Measurements from ENCODE around the gene SAMD3. TPM values are rescaled to one million over a fixed set of nuclear protein-coding genes. Genes with fewer than 3 reads are reported as not detected.
"Not testable (repeated sequence)": the region's sequence is repeated elsewhere in the genome, so short reads cannot be mapped to it uniquely, and the experiment has no call there.

The SAMD3 gene
- total RNA-seq, 8 experiments from 2014 or later, result 0.05 to 2.6 (median 0.55) TPM

GRCh38 chr6:130239755-130240154 is 17.0 kb upstream of the SAMD3 start:
- in situ Hi-C loops (cut with MboI; ENCODE audit: low pct_unique_long_range_greater_than_20kb in 2 of 9, low sequenced_read_pairs in 9 of 9, unreplicated experiment in 9 of 9), result no loop called here
- 0 to 100% (median 58%) methylated on average over 1 to 2 of the region's 2 CpGs; no CpG with 5 or more reads in 5 of the 10 experiments for WGBS, 10 experiments
- no peak overlapping the region for H3K27ac ChIP-seq
- H3K4me1 ChIP-seq (replicated peaks in 1 of 2), result no peaks in the 10 kb centered on the region
- H3K4me3 ChIP-seq, result no peak overlapping the region
- ATAC-seq (replicated peaks in 6 of 8), result peak in 1 of 8 experiments; percentile 63

- 0 to 72% (median 19%) methylated on average over 1 to 3 of the region's 3 CpGs; no CpG with 5 or more reads in 1 of the 10 experiments for whole genome bisulfite sequencing, 10 experiments
- in situ Hi-C loops (cut with MboI; ENCODE audit: low pct_unique_long_range_greater_than_20kb in 2 of 9, low sequenced_read_pairs in 9 of 9, unreplicated experiment in 9 of 9), result no loop called here
- no peaks in the 10 kb centered on the region for H3K4me1 ChIP-seq (replicated peaks in 1 of 2)
- peak in 1 of 8 experiments; percentile 84 for ATAC-seq (replicated peaks in 6 of 8)
- no peak overlapping the region for H3K27ac ChIP-seq
- no peak overlapping the region for H3K4me3 ChIP-seq
Measured at GRCh38 chr6:130233330-130233729, 10.6 kb upstream of the SAMD3 start.

- 46 to 100% (median 95%) methylated on average over 1 to 6 of the region's 6 CpGs for WGBS, 10 experiments
Measured at GRCh38 chr6:130230531-130230930, 7.8 kb upstream of the SAMD3 start.

GRCh38 chr6:130229645-130230044 is 6.9 kb upstream of the SAMD3 start:
- H3K4me1 ChIP-seq (replicated peaks in 1 of 2), result no peaks in the 10 kb centered on the region
- no peak overlapping the region for H3K27ac ChIP-seq
- in situ Hi-C loops (cut with MboI; ENCODE audit: low pct_unique_long_range_greater_than_20kb in 2 of 9, low sequenced_read_pairs in 9 of 9, unreplicated experiment in 9 of 9), result no loop called here
- WGBS, 10 experiments, result 67 to 100% (median 80%) methylated on average over 2 to 4 of the region's 4 CpGs; no CpG with 5 or more reads in 2 of the 10 experiments
- ATAC-seq (replicated peaks in 6 of 8), result peak in 1 of 8 experiments; percentile 54
- H3K4me3 ChIP-seq, result no peak overlapping the region

More at GRCh38 chr6:130230531-130230930, 7.8 kb upstream of the SAMD3 start:
- H3K27ac ChIP-seq; ATAC-seq (replicated peaks in 6 of 8); in situ Hi-C loops (cut with MboI; ENCODE audit: low pct_unique_long_range_greater_than_20kb in 2 of 9, low sequenced_read_pairs in 9 of 9, unreplicated experiment in 9 of 9); H3K4me1 ChIP-seq (replicated peaks in 1 of 2); H3K4me3 ChIP-seq: not testable (repeated sequence)

- in situ Hi-C loops (cut with MboI; ENCODE audit: low pct_unique_long_range_greater_than_20kb in 2 of 9, low sequenced_read_pairs in 9 of 9, unreplicated experiment in 9 of 9), result no loop called here
- H3K4me3 ChIP-seq, result no peak overlapping the region
- ATAC-seq (replicated peaks in 6 of 8), result peak in 2 of 8 experiments; percentile 32 to 71
- H3K27ac ChIP-seq, result no peak overlapping the region
- no peaks in the 10 kb centered on the region for H3K4me1 ChIP-seq (replicated peaks in 1 of 2)
- WGBS, 10 experiments, result 0 to 100% (median 80%) methylated on average over 1 to 4 of the region's 5 CpGs; no CpG with 5 or more reads in 5 of the 10 experiments
Measured at GRCh38 chr6:130223508-130223907, 757 bp upstream of the SAMD3 start.

GRCh38 chr6:130218134-130218533 is 4.6 kb downstream of the SAMD3 start:
- Histone ChIP-seq H3K4me1 (replicated peaks in 1 of 2) (no peaks in the 10 kb centered on the region), H3K4me3 (no peak overlapping the region), H3K27ac (no peak overlapping the region)
- 40 to 100% (median 93%) methylated on average over 1 to 8 of the region's 8 CpGs; no CpG with 5 or more reads in 5 of the 10 experiments for WGBS, 10 experiments
- ATAC-seq (replicated peaks in 6 of 8), result no peak
- in situ Hi-C loops (cut with MboI; ENCODE audit: low pct_unique_long_range_greater_than_20kb in 2 of 9, low sequenced_read_pairs in 9 of 9, unreplicated experiment in 9 of 9), result no loop called here

- in situ Hi-C loops (cut with MboI; ENCODE audit: low pct_unique_long_range_greater_than_20kb in 2 of 9, low sequenced_read_pairs in 9 of 9, unreplicated experiment in 9 of 9), result no loop called here
- WGBS, 10 experiments, result 54 to 100% (median 80%) methylated on average over 2 to 4 of the region's 4 CpGs
- no peak for ATAC-seq (replicated peaks in 6 of 8)
- no peak overlapping the region for H3K27ac ChIP-seq
- H3K4me1 ChIP-seq (replicated peaks in 1 of 2), result no peaks in the 10 kb centered on the region
- H3K4me3 ChIP-seq, result no peak overlapping the region
Measured at GRCh38 chr6:130216620-130217019, 6.1 kb downstream of the SAMD3 start.

- WGBS, 10 experiments, result 43 to 100% (median 78%) methylated on average over 1 of the region's 1 CpG; no CpG with 5 or more reads in 3 of the 10 experiments
- H3K4me1 ChIP-seq (replicated peaks in 1 of 2), result no peaks in the 10 kb centered on the region
- H3K4me3 ChIP-seq, result no peak overlapping the region
- no peak for ATAC-seq (replicated peaks in 6 of 8)
- no peak overlapping the region for H3K27ac ChIP-seq
- in situ Hi-C loops (cut with MboI; ENCODE audit: low pct_unique_long_range_greater_than_20kb in 2 of 9, low sequenced_read_pairs in 9 of 9, unreplicated experiment in 9 of 9), result no loop called here
Measured at GRCh38 chr6:130215526-130215925, 7.2 kb downstream of the SAMD3 start.

- H3K4me1 ChIP-seq (replicated peaks in 1 of 2), result no peaks in the 10 kb centered on the region
- no peak overlapping the region for H3K27ac ChIP-seq
- WGBS, 10 experiments, result 0 to 75% (median 46%) methylated on average over 1 to 2 of the region's 2 CpGs; no CpG with 5 or more reads in 2 of the 10 experiments
- ATAC-seq (replicated peaks in 6 of 8), result no peak
- H3K4me3 ChIP-seq, result no peak overlapping the region
- in situ Hi-C loops (cut with MboI; ENCODE audit: low pct_unique_long_range_greater_than_20kb in 2 of 9, low sequenced_read_pairs in 9 of 9, unreplicated experiment in 9 of 9), result no loop called here
Measured at GRCh38 chr6:130212215-130212874, 10.4 kb downstream of the SAMD3 start.

- WGBS, 10 experiments, result 35 to 100% (median 88%) methylated on average over 1 to 3 of the region's 3 CpGs; no CpG with 5 or more reads in 2 of the 10 experiments
- in situ Hi-C loops (cut with MboI; ENCODE audit: low pct_unique_long_range_greater_than_20kb in 2 of 9, low sequenced_read_pairs in 9 of 9, unreplicated experiment in 9 of 9), result no loop called here
- ATAC-seq (replicated peaks in 6 of 8), result no peak
- Histone ChIP-seq H3K4me3 (no peak overlapping the region), H3K4me1 (replicated peaks in 1 of 2) (no peaks in the 10 kb centered on the region), H3K27ac (no peak overlapping the region)
Measured at GRCh38 chr6:130211691-130212090, 11.1 kb downstream of the SAMD3 start.

GRCh38 chr6:130207979-130208649 is 14.6 kb downstream of the SAMD3 start:
- no peak for ATAC-seq (replicated peaks in 6 of 8)
- in situ Hi-C loops (cut with MboI; ENCODE audit: low pct_unique_long_range_greater_than_20kb in 2 of 9, low sequenced_read_pairs in 9 of 9, unreplicated experiment in 9 of 9), result no loop called here

GRCh38 chr6:130206479-130206878 is 16.3 kb downstream of the SAMD3 start:
- Histone ChIP-seq H3K4me3 (no peak overlapping the region), H3K27ac (no peak overlapping the region), H3K4me1 (replicated peaks in 1 of 2) (no peaks in the 10 kb centered on the region)
- in situ Hi-C loops (cut with MboI; ENCODE audit: low pct_unique_long_range_greater_than_20kb in 2 of 9, low sequenced_read_pairs in 9 of 9, unreplicated experiment in 9 of 9), result no loop called here
- ATAC-seq (replicated peaks in 6 of 8), result no peak
- 25 to 100% (median 82%) methylated on average over 1 to 3 of the region's 3 CpGs; no CpG with 5 or more reads in 2 of the 10 experiments for WGBS, 10 experiments

More at GRCh38 chr6:130207979-130208649, 14.6 kb downstream of the SAMD3 start:
- WGBS, 10 experiments, result 80 to 100% (median 90%) methylated on average over 2 to 8 of the region's 10 CpGs; no CpG with 5 or more reads in 4 of the 10 experiments
- H3K27ac ChIP-seq, result no peak overlapping the region
- H3K4me3 ChIP-seq, result no peak overlapping the region
- no peaks in the 10 kb centered on the region for H3K4me1 ChIP-seq (replicated peaks in 1 of 2)

- Histone ChIP-seq H3K27ac (no peak overlapping the region), H3K4me3 (no peak overlapping the region), H3K4me1 (replicated peaks in 1 of 2) (no peaks in the 10 kb centered on the region)
- WGBS, 10 experiments, result 60 to 92% (median 70%) methylated on average over 1 to 3 of the region's 3 CpGs; no CpG with 5 or more reads in 4 of the 10 experiments
- in situ Hi-C loops (cut with MboI; ENCODE audit: low pct_unique_long_range_greater_than_20kb in 2 of 9, low sequenced_read_pairs in 9 of 9, unreplicated experiment in 9 of 9), result no loop called here
- no peak for ATAC-seq (replicated peaks in 6 of 8)
Measured at GRCh38 chr6:130204322-130204721, 18.4 kb downstream of the SAMD3 start.

All from motor neuron (in vitro differentiated cells).